Neuronal stem cell (in vitro differentiated cells): ENCODE results near the gene LTBP1.

ENCODE experiments used
- DNase-seq: peaks from one replicate; pipeline ENCODE4 v3.0.0-alpha.2; 2013; ENCODE audit warnings: low spot score
- H2AFZ ChIP-seq: one replicate; pipeline ENCODE4 v1.6.1; 2013; ENCODE audit warnings: mild to moderate bottlenecking, low read length, inconsistent platforms
- H2AK5ac ChIP-seq: 2 replicates; pipeline ENCODE4 v1.6.1; 2013; ENCODE audit warnings: low read depth, mild to moderate bottlenecking, inconsistent platforms, low read length, moderate library complexity, mixed read lengths
- H2BK120ac ChIP-seq: 2 replicates; pipeline ENCODE4 v1.6.1; 2013; ENCODE audit warnings: low read depth, mild to moderate bottlenecking, inconsistent platforms, low read length, moderate library complexity, mixed read lengths
- H2BK12ac ChIP-seq: one replicate; pipeline ENCODE4 v1.6.1; 2013; ENCODE audit warnings: low read length, inconsistent platforms
- H2BK15ac ChIP-seq: 2 replicates; pipeline ENCODE4 v1.6.1; 2013; ENCODE audit warnings: mild to moderate bottlenecking, low read length, inconsistent platforms, mixed read lengths
- H2BK5ac ChIP-seq: one replicate; pipeline ENCODE4 v1.6.1; 2013; ENCODE audit warnings: inconsistent platforms, mild to moderate bottlenecking, low read length, moderate library complexity
- H3K14ac ChIP-seq: one replicate; pipeline ENCODE4 v1.6.1; 2013; ENCODE audit warnings: low read length, inconsistent platforms
- H3K18ac ChIP-seq: 2 replicates; pipeline ENCODE4 v1.6.1; 2013; ENCODE audit warnings: low read length, inconsistent platforms
- H3K23ac ChIP-seq: 2 replicates; pipeline ENCODE4 v1.6.1; 2013; ENCODE audit warnings: low read depth, mild to moderate bottlenecking, mixed read lengths, low read length, inconsistent platforms; ENCODE audit not compliant: poor library complexity
- H3K27ac ChIP-seq: replicated peaks from 3 replicates; pipeline ENCODE4 v1.5.1; 2013; ENCODE audit warnings: low read length, inconsistent platforms
- H3K27me3 ChIP-seq, 3 experiments: 2 replicates each; pipeline ENCODE4 v1.6.1; 2013; ENCODE audit warnings: low read length in 3 of 3, mild to moderate bottlenecking in 2 of 3, inconsistent platforms in 1 of 3, low read depth in 1 of 3, mixed read lengths in 1 of 3, moderate library complexity in 1 of 3; ENCODE audit not compliant: control insufficient read depth in 3 of 3, insufficient read depth in 3 of 3
- H3K36me3 ChIP-seq, 2 donors: replicated peaks in 1 of 2; 2 replicates each; pipeline ENCODE4 v1.6.1; 2013; ENCODE audit warnings: low read length in 2 of 2; ENCODE audit not compliant: control insufficient read depth in 2 of 2, insufficient read depth in 2 of 2
- H3K4ac ChIP-seq: 2 replicates; pipeline ENCODE4 v1.6.1; 2013; ENCODE audit warnings: inconsistent platforms, mild to moderate bottlenecking, low read length, moderate library complexity
- H3K4me1 ChIP-seq, 2 donors: 1 replicate in 1 of 2; 2 replicates in 1 of 2; pipeline ENCODE4 v1.6.1; 2013; ENCODE audit warnings: low read length in 2 of 2, low read depth in 1 of 2; ENCODE audit not compliant: control insufficient read depth in 2 of 2, insufficient read depth in 1 of 2
- H3K4me2 ChIP-seq: one replicate; pipeline ENCODE4 v1.6.1; 2013; ENCODE audit warnings: mild to moderate bottlenecking, low read length, inconsistent platforms; ENCODE audit not compliant: insufficient read depth, poor library complexity, severe bottlenecking
- H3K4me3 ChIP-seq, 2 donors: 2 replicates each; pipeline ENCODE4 v1.5.1; 2013; ENCODE audit warnings: low read length in 2 of 2, mild to moderate bottlenecking in 2 of 2, inconsistent platforms in 1 of 2, moderate library complexity in 1 of 2
- H3K79me1 ChIP-seq: one replicate; pipeline ENCODE4 v1.6.1; 2013; ENCODE audit warnings: low read depth, mild to moderate bottlenecking, inconsistent platforms, low read length, moderate library complexity
- H3K9ac ChIP-seq: one replicate; pipeline ENCODE4 v1.6.1; 2013; ENCODE audit warnings: mild to moderate bottlenecking, low read depth, low read length, inconsistent platforms; ENCODE audit not compliant: poor library complexity
- H3K9me3 ChIP-seq, 2 donors: replicated peaks in 1 of 2; 2 replicates each; pipeline versions ENCODE3 to v1.6.1; 2013; ENCODE audit warnings: low read length in 2 of 2, mild to moderate bottlenecking in 2 of 2, inconsistent platforms in 1 of 2, low read depth in 1 of 2, mixed read lengths in 1 of 2, moderate library complexity in 1 of 2; ENCODE audit not compliant: control insufficient read depth in 2 of 2, insufficient read depth in 1 of 2
- H4K8ac ChIP-seq: one replicate; pipeline ENCODE4 v1.6.1; 2013; ENCODE audit warnings: low read depth, mild to moderate bottlenecking, inconsistent platforms, low read length, moderate library complexity
- H4K91ac ChIP-seq: one replicate; pipeline ENCODE4 v1.6.1; 2013; ENCODE audit warnings: low read length, low read depth, mild to moderate bottlenecking, inconsistent platforms; ENCODE audit not compliant: poor library complexity
- WGBS, 2 donors: extraction: QIAGEN DNeasy Blood & Tissue Kit; methylation state at CpG; one replicate each; pipeline ENCODE4 v1.1.7; 2013; ENCODE audit warnings: missing lambda C conversion rate in 2 of 2, mixed read lengths in 1 of 2; ENCODE audit not compliant: insufficient read length in 2 of 2, insufficient replicate concordance in 1 of 2; ENCODE audit errors: extremely low coverage in 2 of 2; 5-methylcytosine and 5-hydroxymethylcytosine counted together

Gene LTBP1

GRCh38 chr2:33240178-33240577 lies 293.4 kb downstream of the LTBP1 start:
- Histone ChIP-seq H3K9ac (no peak overlapping the region), H3K18ac (no peak overlapping the region), H3K4me2 (no peak overlapping the region), H3K27ac (no peak overlapping the region), H2BK12ac (no peak overlapping the region), H3K4me3 (no peak overlapping the region), H3K27me3 (no peaks in the 10 kb centered on the region), H3K79me1 (no peaks in the 10 kb centered on the region), H2AFZ (no peak overlapping the region), H2BK15ac (no peak overlapping the region), H3K14ac (no peak overlapping the region), H3K9me3 (no peaks in the 10 kb centered on the region), H2AK5ac (no peak overlapping the region), H3K23ac (no peak overlapping the region), H3K36me3 (no peaks in the 10 kb centered on the region), H4K91ac (no peak overlapping the region), H3K4ac (no peak overlapping the region), H3K4me1 (no peaks in the 10 kb centered on the region), H2BK120ac (no peak overlapping the region), H4K8ac (no peak overlapping the region), H2BK5ac (no peak overlapping the region)
- DNase-seq, result no peak
- no CpG with 5 or more reads among the region's 4 CpGs for WGBS, 2 donors

- Histone ChIP-seq H3K36me3 (no peaks in the 10 kb centered on the region), H3K18ac (no peak overlapping the region), H3K14ac (no peak overlapping the region), H2BK12ac (no peak overlapping the region), H2BK15ac (no peak overlapping the region), H2AFZ (no peak overlapping the region), H3K9me3 (no peaks in the 10 kb centered on the region), H4K8ac (no peak overlapping the region), H2BK5ac (no peak overlapping the region), H3K9ac (no peak overlapping the region), H4K91ac (no peak overlapping the region), H3K23ac (no peak overlapping the region), H3K27ac (no peak overlapping the region), H3K4me3 (no peak overlapping the region), H3K4me2 (no peak overlapping the region), H3K79me1 (no peaks in the 10 kb centered on the region), H2AK5ac (no peak overlapping the region), H3K4me1 (no peaks in the 10 kb centered on the region), H3K4ac (no peak overlapping the region), H2BK120ac (no peak overlapping the region), H3K27me3 (no peaks in the 10 kb centered on the region)
- DNase-seq, result no peak
- no CpG with 5 or more reads among the region's 5 CpGs for WGBS, 2 donors
Measured at GRCh38 chr2:33241072-33241471, 294.3 kb downstream of the LTBP1 start.

- no CpG with 5 or more reads among the region's 3 CpGs for WGBS, 2 donors
- Histone ChIP-seq H4K91ac (no peak overlapping the region), H2BK120ac (no peak overlapping the region), H3K4me1 (no peaks in the 10 kb centered on the region), H2BK15ac (no peak overlapping the region), H3K27me3 (no peaks in the 10 kb centered on the region), H3K4me2 (no peak overlapping the region), H3K9ac (no peak overlapping the region), H3K36me3 (no peaks in the 10 kb centered on the region), H3K14ac (no peak overlapping the region), H2AK5ac (no peak overlapping the region), H3K9me3 (no peaks in the 10 kb centered on the region), H3K23ac (no peak overlapping the region), H2BK5ac (no peak overlapping the region), H3K4ac (no peak overlapping the region), H3K27ac (no peak overlapping the region), H3K79me1 (no peaks in the 10 kb centered on the region), H3K4me3 (no peak overlapping the region), H2AFZ (no peak overlapping the region), H3K18ac (no peak overlapping the region), H4K8ac (no peak overlapping the region), H2BK12ac (no peak overlapping the region)
- no peak for DNase-seq
Measured at GRCh38 chr2:33241581-33241980, 294.8 kb downstream of the LTBP1 start.

GRCh38 chr2:33242845-33243244 lies 296.1 kb downstream of the LTBP1 start:
- DNase-seq, result no peak
- H3K4me1 ChIP-seq, result no peaks in the 10 kb centered on the region
- no peak overlapping the region for H2AFZ ChIP-seq
- no peaks in the 10 kb centered on the region for H3K27me3 ChIP-seq
- no peak overlapping the region for H3K18ac ChIP-seq
- no peak overlapping the region for H3K4ac ChIP-seq
- H3K27ac ChIP-seq, result no peak overlapping the region
- H2BK15ac ChIP-seq, result no peak overlapping the region
- H2AK5ac ChIP-seq, result no peak overlapping the region
- no peak overlapping the region for H2BK120ac ChIP-seq
- H3K9me3 ChIP-seq, result no peaks in the 10 kb centered on the region
- H3K9ac ChIP-seq, result no peak overlapping the region
- no peak overlapping the region for H3K4me2 ChIP-seq
- no peak overlapping the region for H3K23ac ChIP-seq
- no peak overlapping the region for H3K4me3 ChIP-seq
- H3K14ac ChIP-seq, result no peak overlapping the region
- no peak overlapping the region for H4K8ac ChIP-seq
- H4K91ac ChIP-seq, result no peak overlapping the region
- WGBS, 2 donors, result no CpG with 5 or more reads among the region's 1 CpG
- H2BK5ac ChIP-seq, result no peak overlapping the region
- no peak overlapping the region for H2BK12ac ChIP-seq
- no peaks in the 10 kb centered on the region for H3K36me3 ChIP-seq
- H3K79me1 ChIP-seq, result no peaks in the 10 kb centered on the region
